ENCODE measurements around the gene PCARE.

- TF ChIP-seq CTCF (IDR thresholded peaks at IDR 0.05), result no peak
- no peak for TF ChIP-seq POLR2A (IDR thresholded peaks at IDR 0.05)
Measured at GRCh38 chr2:29032189-29032588, 42.1 kb downstream of the PCARE start.
